Measurements from ENCODE around the gene TJP3.

TJP3 gene

DNA sequence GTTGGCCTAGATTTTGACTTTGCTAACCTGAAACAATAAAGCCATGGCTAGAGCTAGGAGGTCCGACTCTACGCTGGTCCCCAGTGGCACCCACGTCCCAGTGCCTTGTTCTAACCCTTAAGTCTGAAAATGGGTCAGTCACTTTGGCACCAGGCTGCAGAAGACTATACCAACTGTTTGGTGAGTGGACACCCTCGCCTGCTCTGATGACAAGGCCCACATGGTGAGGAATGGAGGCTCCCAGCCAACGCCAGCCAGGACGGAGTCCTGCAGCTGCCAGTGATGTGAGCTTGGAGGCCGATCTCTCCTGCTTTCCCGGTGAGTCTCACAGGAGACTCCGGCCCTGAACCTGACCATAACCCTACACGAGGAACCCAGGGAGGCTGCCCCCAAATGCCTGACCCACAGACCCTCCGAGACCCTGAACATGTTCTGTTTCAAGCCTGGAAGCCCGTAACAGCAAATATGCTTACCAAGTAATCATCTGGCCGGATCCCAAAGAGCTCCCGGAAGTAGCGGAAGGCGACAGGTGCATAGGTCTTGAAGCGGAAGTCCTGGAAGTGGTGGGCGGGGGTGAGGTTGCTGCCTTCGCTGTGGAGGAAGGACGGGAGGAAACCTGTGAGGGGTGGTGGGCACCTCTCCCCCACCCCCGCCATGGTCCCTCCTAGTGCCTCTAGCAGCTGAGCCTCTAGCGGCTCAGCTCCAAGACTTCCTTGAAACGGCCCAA is 47.5 kb upstream of the TJP3 start:
- Histone ChIP-seq H3K14ac (ENCODE audit: low read length) (no peak overlapping the region), H3K79me1 (ENCODE audit: low read depth, low read length) (peaks cover 10% of the 10 kb centered on the region), H3K18ac (ENCODE audit: low read length) (peak overlapping the region; percentile 28), H4K8ac (ENCODE audit: low read depth, low read length) (no peak overlapping the region), H2BK120ac (ENCODE audit: low read depth, low read length) (no peak overlapping the region), H3K9me3 (replicated peaks in 1 of 2; ENCODE audit: control insufficient read depth in 2 of 2, insufficient read depth in 1 of 2, low read depth in 1 of 2, low read length in 2 of 2) (peaks cover 0 to 6% of the 10 kb centered on the region in 2 donors), H3K27ac (replicated peaks; ENCODE audit: low read length) (no peak overlapping the region), H2BK12ac (ENCODE audit: low read length) (no peak overlapping the region), H3K4ac (ENCODE audit: low read length) (no peak overlapping the region), H3K4me1 (ENCODE audit: control insufficient read depth in 2 of 2, insufficient read depth in 1 of 2, low read depth in 1 of 2, low read length in 2 of 2) (no peaks in the 10 kb centered on the region), H2BK5ac (ENCODE audit: low read length) (no peak overlapping the region), H3K4me2 (ENCODE audit: insufficient read depth, low read length, poor library complexity, severe bottlenecking) (no peak overlapping the region), H2BK15ac (ENCODE audit: low read length) (no peak overlapping the region), H3K27me3 (ENCODE audit: control insufficient read depth in 3 of 3, insufficient read depth in 3 of 3, low read depth in 1 of 3, low read length in 3 of 3) (no peaks in the 10 kb centered on the region), H3K4me3 (ENCODE audit: low read length in 2 of 2) (no peak overlapping the region), H2AFZ (ENCODE audit: low read length) (no peak overlapping the region), H4K91ac (ENCODE audit: low read depth, low read length, poor library complexity) (no peak overlapping the region), H3K9ac (ENCODE audit: low read depth, low read length, poor library complexity) (no peak overlapping the region), H3K23ac (ENCODE audit: low read depth, low read length, poor library complexity) (no peak overlapping the region), H3K36me3 (replicated peaks in 1 of 2; ENCODE audit: control insufficient read depth in 2 of 2, insufficient read depth in 2 of 2, low read length in 2 of 2) (peaks cover 58 to 83% of the 10 kb centered on the region in 2 donors), H2AK5ac (ENCODE audit: low read depth, low read length) (no peak overlapping the region)
- DNase-seq (ENCODE audit: low spot score): no peak
- no CpG with 5 or more reads among the region's 23 CpGs for WGBS, 2 donors (ENCODE audit: extremely low coverage in 2 of 2, insufficient read length in 2 of 2, insufficient replicate concordance in 1 of 2)

DNA sequence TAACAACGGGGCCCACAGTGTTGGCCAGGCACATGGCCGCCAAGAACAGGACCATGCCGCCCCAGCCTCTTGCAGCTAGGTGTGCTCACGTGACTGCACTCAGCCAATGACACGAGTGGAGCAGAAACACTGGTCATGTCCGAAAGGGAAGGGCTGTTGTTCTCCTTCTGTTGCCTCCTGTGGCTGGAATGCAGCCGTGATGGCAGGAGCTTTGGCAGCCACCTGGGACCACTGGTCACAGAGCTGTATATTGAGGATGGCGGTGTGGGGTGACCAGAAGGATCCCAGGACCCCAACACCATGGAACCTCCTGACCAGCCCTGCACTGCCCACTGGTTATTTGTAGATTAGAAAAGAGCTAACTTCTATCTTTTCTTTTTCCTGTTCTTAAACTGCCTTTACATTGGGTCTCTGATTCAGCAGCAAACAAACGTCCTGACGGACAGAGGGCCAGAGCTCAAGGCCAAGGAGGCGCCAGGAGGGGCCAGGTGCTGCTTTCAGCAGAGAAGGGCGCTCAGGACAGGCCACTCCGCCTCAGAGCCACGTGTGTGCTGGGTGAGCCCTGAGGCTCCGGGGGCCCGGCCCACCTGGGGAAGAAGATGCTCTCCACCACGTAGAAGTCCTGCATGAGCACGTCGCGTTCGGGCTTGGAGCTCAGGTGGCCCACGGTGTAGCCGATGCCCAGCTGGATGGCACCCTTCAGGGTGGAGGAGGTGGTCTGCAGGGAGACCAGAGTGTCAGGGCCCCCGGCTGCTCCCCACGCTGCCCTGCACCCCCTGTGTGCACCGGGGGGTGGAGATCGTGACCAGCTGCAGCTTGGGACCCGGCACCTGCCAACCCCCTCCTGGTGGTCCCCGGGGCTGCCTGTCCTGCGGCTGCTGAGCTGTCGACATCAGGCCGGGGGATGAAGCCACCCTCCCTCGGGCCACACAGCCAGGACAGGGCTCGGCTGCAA is 46.6 kb upstream of the TJP3 start:
- H3K9ac ChIP-seq (ENCODE audit: low read depth, low read length, poor library complexity): no peak overlapping the region
- no peak overlapping the region for H2BK15ac ChIP-seq (ENCODE audit: low read length)

DNA sequence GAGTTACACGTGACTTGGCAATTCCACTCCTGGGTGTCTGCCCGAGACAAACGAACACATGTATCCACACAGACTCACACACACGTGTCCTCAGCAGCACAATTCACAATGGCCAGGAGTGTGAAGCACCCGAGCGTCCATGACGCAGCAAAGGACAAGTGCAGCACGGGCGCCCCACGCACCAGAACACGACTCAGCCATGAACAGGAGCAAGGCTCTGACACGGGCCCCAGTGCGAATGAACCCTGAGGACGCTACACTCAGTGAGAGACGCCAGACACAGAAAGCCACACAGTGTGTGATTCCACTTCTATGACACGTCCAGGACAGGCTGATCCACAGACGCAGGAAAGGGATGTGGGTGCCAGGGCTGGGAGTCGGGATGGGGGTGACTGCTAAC is 44.3 kb upstream of the TJP3 start:
- no peak overlapping the region for H4K8ac ChIP-seq (ENCODE audit: low read depth, low read length)
- H3K4me1 ChIP-seq (ENCODE audit: control insufficient read depth in 2 of 2, insufficient read depth in 1 of 2, low read depth in 1 of 2, low read length in 2 of 2): peaks cover 7 to 9% of the 10 kb centered on the region in 2 donors
- no peak overlapping the region for H3K4me3 ChIP-seq (ENCODE audit: low read length in 2 of 2)
- H3K4ac ChIP-seq (ENCODE audit: low read length): no peak overlapping the region
- no peak overlapping the region for H2AK5ac ChIP-seq (ENCODE audit: low read depth, low read length)
- no peak overlapping the region for H2BK120ac ChIP-seq (ENCODE audit: low read depth, low read length)
- H2BK5ac ChIP-seq (ENCODE audit: low read length): no peak overlapping the region
- no peaks in the 10 kb centered on the region for H3K27me3 ChIP-seq (ENCODE audit: control insufficient read depth in 3 of 3, insufficient read depth in 3 of 3, low read depth in 1 of 3, low read length in 3 of 3)
- H3K23ac ChIP-seq (ENCODE audit: low read depth, low read length, poor library complexity): peak overlapping the region; percentile 3
- H3K18ac ChIP-seq (ENCODE audit: low read length): no peak overlapping the region
- WGBS, 2 donors (ENCODE audit: extremely low coverage in 2 of 2, insufficient read length in 2 of 2, insufficient replicate concordance in 1 of 2): no CpG with 5 or more reads among the region's 18 CpGs
- no peak overlapping the region for H2BK12ac ChIP-seq (ENCODE audit: low read length)
- peaks cover 46 to 56% of the 10 kb centered on the region in 2 donors for H3K36me3 ChIP-seq (replicated peaks in 1 of 2; ENCODE audit: control insufficient read depth in 2 of 2, insufficient read depth in 2 of 2, low read length in 2 of 2)
- H3K79me1 ChIP-seq (ENCODE audit: low read depth, low read length): peaks cover 17% of the 10 kb centered on the region
- no peak overlapping the region for H3K14ac ChIP-seq (ENCODE audit: low read length)
- H2AFZ ChIP-seq (ENCODE audit: low read length): no peak overlapping the region
- H3K9ac ChIP-seq (ENCODE audit: low read depth, low read length, poor library complexity): no peak overlapping the region
- H2BK15ac ChIP-seq (ENCODE audit: low read length): no peak overlapping the region
- no peak for DNase-seq (ENCODE audit: low spot score)
- no peak overlapping the region for H3K4me2 ChIP-seq (ENCODE audit: insufficient read depth, low read length, poor library complexity, severe bottlenecking)
- no peak overlapping the region for H3K27ac ChIP-seq (replicated peaks; ENCODE audit: low read length)
- peaks cover 0 to 4% of the 10 kb centered on the region in 2 donors for H3K9me3 ChIP-seq (replicated peaks in 1 of 2; ENCODE audit: control insufficient read depth in 2 of 2, insufficient read depth in 1 of 2, low read depth in 1 of 2, low read length in 2 of 2)
- no peak overlapping the region for H4K91ac ChIP-seq (ENCODE audit: low read depth, low read length, poor library complexity)

More for the DNA sequence above, 46.6 kb upstream of the TJP3 start:
- H3K23ac ChIP-seq (ENCODE audit: low read depth, low read length, poor library complexity): no peak overlapping the region
- H3K79me1 ChIP-seq (ENCODE audit: low read depth, low read length): peaks cover 13% of the 10 kb centered on the region
- no peak overlapping the region for H3K27ac ChIP-seq (replicated peaks; ENCODE audit: low read length)
- H3K9me3 ChIP-seq (replicated peaks in 1 of 2; ENCODE audit: control insufficient read depth in 2 of 2, insufficient read depth in 1 of 2, low read depth in 1 of 2, low read length in 2 of 2): peaks cover 0 to 8% of the 10 kb centered on the region in 2 donors
- no peak overlapping the region for H2BK12ac ChIP-seq (ENCODE audit: low read length)
- H3K4me2 ChIP-seq (ENCODE audit: insufficient read depth, low read length, poor library complexity, severe bottlenecking): no peak overlapping the region
- H3K18ac ChIP-seq (ENCODE audit: low read length): peak overlapping the region; percentile 28
- WGBS, 2 donors (ENCODE audit: extremely low coverage in 2 of 2, insufficient read length in 2 of 2, insufficient replicate concordance in 1 of 2): no CpG with 5 or more reads among the region's 34 CpGs
- H3K27me3 ChIP-seq (ENCODE audit: control insufficient read depth in 3 of 3, insufficient read depth in 3 of 3, low read depth in 1 of 3, low read length in 3 of 3): no peaks in the 10 kb centered on the region
- no peak overlapping the region for H3K4ac ChIP-seq (ENCODE audit: low read length)
- peaks cover 58 to 79% of the 10 kb centered on the region in 2 donors for H3K36me3 ChIP-seq (replicated peaks in 1 of 2; ENCODE audit: control insufficient read depth in 2 of 2, insufficient read depth in 2 of 2, low read length in 2 of 2)
- no peak overlapping the region for H4K91ac ChIP-seq (ENCODE audit: low read depth, low read length, poor library complexity)
- H2BK120ac ChIP-seq (ENCODE audit: low read depth, low read length): no peak overlapping the region
- H3K4me1 ChIP-seq (ENCODE audit: control insufficient read depth in 2 of 2, insufficient read depth in 1 of 2, low read depth in 1 of 2, low read length in 2 of 2): peaks cover 0 to 1% of the 10 kb centered on the region in 2 donors
- no peak overlapping the region for H2AFZ ChIP-seq (ENCODE audit: low read length)
- no peak for DNase-seq (ENCODE audit: low spot score)
- no peak overlapping the region for H3K4me3 ChIP-seq (ENCODE audit: low read length in 2 of 2)
- H4K8ac ChIP-seq (ENCODE audit: low read depth, low read length): no peak overlapping the region
- no peak overlapping the region for H2AK5ac ChIP-seq (ENCODE audit: low read depth, low read length)
- no peak overlapping the region for H3K14ac ChIP-seq (ENCODE audit: low read length)
- H2BK5ac ChIP-seq (ENCODE audit: low read length): no peak overlapping the region
